ENCODE results near the gene NHS. TPM values are rescaled to one million over a fixed set of nuclear protein-coding genes. Genes with fewer than 3 reads are reported as not detected.

Gene NHS
- polyA plus RNA-seq, 1 donor (not counting 4 experiments of a cell fraction or from before 2014, with no cell fraction given) = 5.4 TPM

- no peak overlapping the region for H3K9ac ChIP-seq (ENCODE audit: control insufficient read depth, extremely low read depth, insufficient read depth, low read length)
- DNase-seq (ENCODE audit: low read depth, low spot score) (no peak), FAIRE-seq (no peak)
- no peak overlapping the region for H2AFZ ChIP-seq (ENCODE audit: control insufficient read depth, low read length)
- dilution Hi-C loops (cut with MboI; ENCODE audit: extremely low pct_ligation_motif_present, low sequenced_read_pairs) = no loop called here
- H3K9me1 ChIP-seq (ENCODE audit: control insufficient read depth, extremely low read depth, insufficient read depth, low read length) = no peaks in the 10 kb centered on the region
- H3K4me2 ChIP-seq (ENCODE audit: control insufficient read depth, extremely low read depth, insufficient read depth, low read depth, low read length) = no peak overlapping the region
- no peak overlapping the region for H3K27ac ChIP-seq (ENCODE audit: control insufficient read depth, insufficient read depth, low read length)
- TF ChIP-seq EZH2 (IDR thresholded peaks at IDR 0.05; ENCODE audit: low read length) = no peak
- H3K9me3 ChIP-seq (ENCODE audit: control insufficient read depth, low read depth, low read length) = no peaks in the 10 kb centered on the region
- H3K4me3 ChIP-seq (ENCODE audit: control insufficient read depth in 2 of 3, extremely low read depth in 1 of 3, insufficient read depth in 2 of 3, low read depth in 1 of 3, low read length in 3 of 3) = no peak overlapping the region
- H3K27me3 ChIP-seq (ENCODE audit: control insufficient read depth, extremely low read depth, insufficient read depth, low read length) = no peaks in the 10 kb centered on the region
- no peaks in the 10 kb centered on the region for H4K20me1 ChIP-seq (ENCODE audit: control insufficient read depth, extremely low read depth, insufficient read depth, low read length)
- H3K79me2 ChIP-seq (ENCODE audit: control insufficient read depth, insufficient read depth, low read length) = no peaks in the 10 kb centered on the region
- no peaks in the 10 kb centered on the region for H3K36me3 ChIP-seq (ENCODE audit: control insufficient read depth in 2 of 2, extremely low read depth in 1 of 2, insufficient read depth in 2 of 2, low read length in 2 of 2)
- H3K4me1 ChIP-seq (ENCODE audit: control insufficient read depth, extremely low read depth, insufficient read depth, low read length) = peaks cover 4% of the 10 kb centered on the region
These were observed 227.2 kb downstream of the NHS start for GRCh38 chrX:17602245-17602644.

DNA sequence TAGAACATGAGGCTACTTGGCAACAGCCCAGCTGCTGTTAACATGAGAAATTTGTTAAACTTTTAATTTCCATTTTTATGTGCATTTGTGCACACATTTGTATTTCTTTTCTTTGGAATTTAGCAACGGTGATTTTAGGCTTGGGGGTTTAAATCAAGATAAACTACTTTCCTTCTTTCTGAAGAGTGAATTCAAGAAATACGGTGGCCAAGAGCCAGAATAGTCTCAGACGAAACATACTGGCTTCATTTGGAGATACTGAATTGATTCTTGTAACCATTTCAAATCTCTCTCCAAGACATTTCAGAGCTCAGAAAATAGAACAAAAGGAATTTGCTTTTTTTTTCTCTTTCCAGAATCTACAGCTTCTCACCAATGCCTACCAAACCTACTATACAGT is 228.2 kb downstream of the NHS start:
- Histone ChIP-seq H3K4me2 (ENCODE audit: control insufficient read depth, extremely low read depth, insufficient read depth, low read depth, low read length) (no peak overlapping the region), H3K27ac (ENCODE audit: control insufficient read depth, insufficient read depth, low read length) (no peak overlapping the region), H3K4me3 (ENCODE audit: control insufficient read depth in 2 of 3, extremely low read depth in 1 of 3, insufficient read depth in 2 of 3, low read depth in 1 of 3, low read length in 3 of 3) (no peak overlapping the region), H3K9ac (ENCODE audit: control insufficient read depth, extremely low read depth, insufficient read depth, low read length) (no peak overlapping the region), H4K20me1 (ENCODE audit: control insufficient read depth, extremely low read depth, insufficient read depth, low read length) (no peaks in the 10 kb centered on the region), H3K36me3 (ENCODE audit: control insufficient read depth in 2 of 2, extremely low read depth in 1 of 2, insufficient read depth in 2 of 2, low read length in 2 of 2) (no peaks in the 10 kb centered on the region), H2AFZ (ENCODE audit: control insufficient read depth, low read length) (no peak overlapping the region), H3K9me1 (ENCODE audit: control insufficient read depth, extremely low read depth, insufficient read depth, low read length) (no peaks in the 10 kb centered on the region), H3K27me3 (ENCODE audit: control insufficient read depth, extremely low read depth, insufficient read depth, low read length) (no peaks in the 10 kb centered on the region), H3K9me3 (ENCODE audit: control insufficient read depth, low read depth, low read length) (no peaks in the 10 kb centered on the region), H3K79me2 (ENCODE audit: control insufficient read depth, insufficient read depth, low read length) (no peaks in the 10 kb centered on the region), H3K4me1 (ENCODE audit: control insufficient read depth, extremely low read depth, insufficient read depth, low read length) (no peaks in the 10 kb centered on the region)
- dilution Hi-C loops (cut with MboI; ENCODE audit: extremely low pct_ligation_motif_present, low sequenced_read_pairs) = no loop called here
- no peak for DNase-seq (ENCODE audit: low read depth, low spot score)
- TF ChIP-seq, protein P1, sequence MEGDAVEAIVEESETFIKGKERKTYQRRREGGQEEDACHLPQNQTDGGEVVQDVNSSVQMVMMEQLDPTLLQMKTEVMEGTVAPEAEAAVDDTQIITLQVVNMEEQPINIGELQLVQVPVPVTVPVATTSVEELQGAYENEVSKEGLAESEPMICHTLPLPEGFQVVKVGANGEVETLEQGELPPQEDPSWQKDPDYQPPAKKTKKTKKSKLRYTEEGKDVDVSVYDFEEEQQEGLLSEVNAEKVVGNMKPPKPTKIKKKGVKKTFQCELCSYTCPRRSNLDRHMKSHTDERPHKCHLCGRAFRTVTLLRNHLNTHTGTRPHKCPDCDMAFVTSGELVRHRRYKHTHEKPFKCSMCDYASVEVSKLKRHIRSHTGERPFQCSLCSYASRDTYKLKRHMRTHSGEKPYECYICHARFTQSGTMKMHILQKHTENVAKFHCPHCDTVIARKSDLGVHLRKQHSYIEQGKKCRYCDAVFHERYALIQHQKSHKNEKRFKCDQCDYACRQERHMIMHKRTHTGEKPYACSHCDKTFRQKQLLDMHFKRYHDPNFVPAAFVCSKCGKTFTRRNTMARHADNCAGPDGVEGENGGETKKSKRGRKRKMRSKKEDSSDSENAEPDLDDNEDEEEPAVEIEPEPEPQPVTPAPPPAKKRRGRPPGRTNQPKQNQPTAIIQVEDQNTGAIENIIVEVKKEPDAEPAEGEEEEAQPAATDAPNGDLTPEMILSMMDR (optimal IDR thresholded peaks at IDR 0.05 in 1 of 3, IDR thresholded peaks at IDR 0.05 in 1 of 3, conservative IDR thresholded peaks at IDR 0.05 in 1 of 3; ENCODE audit: extremely low read depth in 1 of 3, insufficient read depth in 2 of 3, low read length in 3 of 3) = no peak
- TF ChIP-seq EZH2 (IDR thresholded peaks at IDR 0.05; ENCODE audit: low read length) = no peak
- no peak for FAIRE-seq

- Histone ChIP-seq H4K20me1 (ENCODE audit: control insufficient read depth, extremely low read depth, insufficient read depth, low read length) (no peaks in the 10 kb centered on the region), H3K9ac (ENCODE audit: control insufficient read depth, extremely low read depth, insufficient read depth, low read length) (no peak overlapping the region), H3K27me3 (ENCODE audit: control insufficient read depth, extremely low read depth, insufficient read depth, low read length) (no peaks in the 10 kb centered on the region), H3K4me3 (ENCODE audit: control insufficient read depth in 2 of 3, extremely low read depth in 1 of 3, insufficient read depth in 2 of 3, low read depth in 1 of 3, low read length in 3 of 3) (no peak overlapping the region), H3K4me2 (ENCODE audit: control insufficient read depth, extremely low read depth, insufficient read depth, low read depth, low read length) (no peak overlapping the region), H3K9me1 (ENCODE audit: control insufficient read depth, extremely low read depth, insufficient read depth, low read length) (no peaks in the 10 kb centered on the region), H3K4me1 (ENCODE audit: control insufficient read depth, extremely low read depth, insufficient read depth, low read length) (no peaks in the 10 kb centered on the region), H2AFZ (ENCODE audit: control insufficient read depth, low read length) (no peak overlapping the region), H3K36me3 (ENCODE audit: control insufficient read depth in 2 of 2, extremely low read depth in 1 of 2, insufficient read depth in 2 of 2, low read length in 2 of 2) (no peaks in the 10 kb centered on the region), H3K27ac (ENCODE audit: control insufficient read depth, insufficient read depth, low read length) (no peak overlapping the region), H3K79me2 (ENCODE audit: control insufficient read depth, insufficient read depth, low read length) (peaks cover 3% of the 10 kb centered on the region), H3K9me3 (ENCODE audit: control insufficient read depth, low read depth, low read length) (no peaks in the 10 kb centered on the region)
- FAIRE-seq (no peak), DNase-seq (ENCODE audit: low read depth, low spot score) (no peak)
- TF ChIP-seq, protein P1 (optimal IDR thresholded peaks at IDR 0.05 in 1 of 3, IDR thresholded peaks at IDR 0.05 in 1 of 3, conservative IDR thresholded peaks at IDR 0.05 in 1 of 3; ENCODE audit: extremely low read depth in 1 of 3, insufficient read depth in 2 of 3, low read length in 3 of 3) = no peak
- no peak for TF ChIP-seq EZH2 (IDR thresholded peaks at IDR 0.05; ENCODE audit: low read length)
- dilution Hi-C loops (cut with MboI; ENCODE audit: extremely low pct_ligation_motif_present, low sequenced_read_pairs) = no loop called here
These were observed 230.7 kb downstream of the NHS start for GRCh38 chrX:17605676-17606075.
